H1 (cell line): ENCODE measurements around the gene EPHB6.

Experiments
- CHD2 ChIP-seq: IDR thresholded peaks from 2 replicates; pipeline ENCODE4 v1.6.1; 2012; ENCODE audit warnings: low read length, improper control_type of control experiment
- CTCF ChIP-seq, 3 experiments: IDR thresholded peaks; 1 replicate in 2 of 3; 2 replicates in 1 of 3; pipeline versions ENCODE4 v1.5.1 to v1.6.1; 2011; ENCODE audit warnings: low read length in 3 of 3, mild to moderate bottlenecking in 3 of 3, inconsistent platforms in 2 of 3, low read depth in 1 of 3, moderate library complexity in 1 of 3; ENCODE audit not compliant: insufficient read depth in 1 of 3; ENCODE audit errors: control extremely low read depth in 1 of 3
- EZH2 ChIP-seq: fragments of 200-600 bp; sonication (generic); IDR thresholded peaks from 2 replicates; pipeline ENCODE4 v1.7.1; 2012; ENCODE audit warnings: low read depth, mild to moderate bottlenecking, moderate library complexity, low read length, inconsistent platforms; ENCODE audit not compliant: severe bottlenecking
- JUND ChIP-seq: IDR thresholded peaks from 2 replicates; pipeline ENCODE4 v1.6.1; 2011; ENCODE audit warnings: mild to moderate bottlenecking, improper control_type of control experiment, low read length
- MAX ChIP-seq: IDR thresholded peaks from 2 replicates; pipeline ENCODE4 v1.6.1; 2012; ENCODE audit warnings: inconsistent platforms
- POLR2A ChIP-seq, 2 experiments: IDR thresholded peaks; 1 replicate in 1 of 2; 2 replicates in 1 of 2; pipeline ENCODE4 v1.6.1; 2011; ENCODE audit warnings: low read depth in 2 of 2, low read length in 2 of 2, mild to moderate bottlenecking in 2 of 2; ENCODE audit errors: control extremely low read depth in 1 of 2
- RBBP5 ChIP-seq: IDR thresholded peaks from 2 replicates; pipeline ENCODE4 v1.7.1; 2012; ENCODE audit warnings: low read depth, mild to moderate bottlenecking, inconsistent platforms, low read length, moderate library complexity, borderline replicate concordance

- no peak for TF ChIP-seq JUND
- no peak for TF ChIP-seq POLR2A (IDR thresholded peaks at IDR 0.05; ENCODE audit: control extremely low read depth in 1 of 2, low read depth in 2 of 2, low read length in 2 of 2)
- TF ChIP-seq CTCF (IDR thresholded peaks at IDR 0.05; ENCODE audit: control extremely low read depth in 1 of 3, insufficient read depth in 1 of 3, low read depth in 1 of 3, low read length in 3 of 3): no peak
- no peak for TF ChIP-seq EZH2
- TF ChIP-seq CHD2: no peak
- TF ChIP-seq MAX: no peak
- no peak for TF ChIP-seq RBBP5
These were observed 42.2 kb upstream of the EPHB6 start for GRCh38 chr7:142812437-142813215.
